HG02973 (cell line): Measurements from ENCODE around the gene EME1.
"Not testable (repeated sequence)": the region's sequence is repeated elsewhere in the genome, so short reads cannot be mapped to it uniquely, and the experiment has no call there.

Source experiments
- ATAC-seq: cut with Tn5 transposase; IDR thresholded peaks from one replicate; pipeline ENCODE4 v1.9.1; 2021; ENCODE audit warnings: moderate library complexity; ENCODE audit not compliant: unreplicated experiment

EME1 gene

DNA sequence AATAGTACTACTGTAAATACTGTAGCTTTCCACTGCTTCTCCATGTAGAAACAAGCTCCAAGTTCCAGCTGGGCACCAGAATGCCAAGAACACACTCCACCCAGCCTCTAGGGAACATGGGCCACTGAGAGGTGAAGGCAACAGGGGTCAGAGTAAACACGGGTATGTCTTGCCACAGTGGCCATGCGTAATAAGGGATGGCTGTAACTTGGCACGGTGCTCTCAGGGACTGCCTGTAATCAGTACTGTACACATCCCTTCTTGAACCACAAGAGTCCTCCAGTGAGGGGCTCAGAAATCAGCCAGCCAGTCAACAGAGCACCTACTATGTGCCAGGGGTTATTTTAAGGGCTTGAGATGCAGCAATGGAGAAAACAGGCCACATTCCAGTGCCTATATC lies 13.5 kb downstream of the EME1 start:
- no peak for ATAC-seq

DNA sequence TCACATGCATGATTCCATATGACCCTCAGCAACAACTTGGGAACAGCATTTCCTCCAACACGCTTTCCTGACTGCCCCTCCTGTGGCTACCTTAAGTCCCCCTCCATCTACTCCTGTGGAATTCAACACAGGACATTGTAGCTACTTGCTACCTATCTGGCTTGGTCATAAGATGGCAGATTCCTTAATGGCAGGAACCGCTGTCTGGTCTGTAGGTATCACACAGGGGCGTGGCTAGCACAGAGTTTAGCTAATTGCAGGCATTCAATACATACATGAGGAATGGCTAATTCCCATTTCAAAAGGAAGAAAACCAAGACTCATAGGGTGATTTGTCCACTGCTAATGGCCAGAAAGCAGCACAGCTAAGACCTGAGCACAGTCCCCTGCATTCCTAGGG lies 15.7 kb downstream of the EME1 start:
- ATAC-seq = no peak

DNA sequence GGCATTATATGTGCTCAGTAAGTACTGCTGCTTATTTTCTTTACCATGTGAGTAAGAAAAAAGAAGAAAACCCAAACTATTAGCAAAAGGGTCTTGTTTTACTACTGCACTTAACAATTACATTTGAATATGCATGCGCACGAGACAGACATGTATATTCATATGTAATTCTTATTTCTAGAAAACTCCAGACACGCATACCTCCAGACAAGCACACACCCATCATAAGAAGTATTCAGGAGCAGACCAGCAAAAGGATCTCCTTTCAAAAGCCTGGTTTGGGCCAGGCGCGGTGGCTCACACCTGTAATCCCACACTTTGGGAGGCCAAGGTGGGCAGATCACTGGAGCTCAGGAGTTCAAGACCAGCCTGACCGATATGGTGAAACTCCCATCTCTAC lies 16.5 kb downstream of the EME1 start:
- no peak for ATAC-seq

DNA sequence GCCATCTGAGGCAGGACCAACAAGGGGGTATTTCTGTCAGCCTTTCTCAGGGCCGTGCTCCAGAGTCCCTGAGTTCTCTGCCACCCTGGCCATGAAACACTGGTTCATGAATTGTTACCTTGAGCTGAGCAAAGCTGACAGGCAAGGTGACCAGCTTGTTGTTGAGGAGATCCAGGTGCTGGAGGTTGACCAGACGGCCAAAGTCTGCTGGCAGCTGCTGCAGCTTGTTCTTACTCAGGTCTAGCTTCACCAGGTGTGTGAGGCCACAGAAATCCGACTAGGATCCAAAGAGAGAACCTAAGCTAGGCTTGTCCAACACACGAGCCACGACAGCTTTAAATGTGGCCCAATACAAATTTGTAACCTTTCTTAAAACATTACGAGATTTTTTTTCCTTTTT lies 19.6 kb downstream of the EME1 start:
- no peak for ATAC-seq

DNA sequence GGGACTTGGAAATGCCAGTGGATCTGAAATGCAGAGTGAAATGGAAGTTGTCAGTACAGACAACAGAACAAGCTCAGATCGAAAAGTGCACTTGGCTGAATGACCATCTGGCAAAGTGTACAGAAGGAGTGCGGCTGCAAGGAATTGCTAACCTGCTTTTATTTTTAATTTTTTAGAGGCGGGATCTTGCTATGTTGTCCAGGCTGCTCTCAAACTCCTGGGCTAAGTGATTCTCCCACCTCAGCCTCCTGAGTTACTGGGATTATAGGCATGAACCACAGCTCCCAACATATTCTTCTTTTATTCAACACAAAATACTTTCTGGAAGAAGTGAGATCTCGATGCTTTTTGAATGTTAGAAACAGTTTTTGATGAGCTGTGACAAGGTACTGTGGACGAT lies 20.7 kb downstream of the EME1 start:
- ATAC-seq = no peak

DNA sequence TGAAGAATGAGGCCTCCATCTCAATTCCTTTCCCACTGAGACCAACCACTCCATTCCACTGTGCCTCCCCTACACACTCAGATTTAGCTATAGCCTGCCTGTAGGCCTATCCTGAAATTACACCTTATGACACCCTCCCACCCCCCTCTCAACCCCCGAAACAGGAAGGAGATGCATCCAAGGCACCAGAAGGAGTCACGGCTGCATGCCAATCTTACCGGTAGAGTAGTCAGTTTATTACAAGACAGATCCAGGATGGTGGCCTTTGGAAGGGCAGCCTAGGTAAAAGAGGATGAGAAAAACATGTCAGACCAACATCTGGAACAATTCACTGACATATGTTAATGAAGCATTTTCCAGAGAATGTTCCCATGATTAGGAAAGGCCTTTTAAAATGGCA lies 21.7 kb downstream of the EME1 start:
- ATAC-seq = no peak

DNA sequence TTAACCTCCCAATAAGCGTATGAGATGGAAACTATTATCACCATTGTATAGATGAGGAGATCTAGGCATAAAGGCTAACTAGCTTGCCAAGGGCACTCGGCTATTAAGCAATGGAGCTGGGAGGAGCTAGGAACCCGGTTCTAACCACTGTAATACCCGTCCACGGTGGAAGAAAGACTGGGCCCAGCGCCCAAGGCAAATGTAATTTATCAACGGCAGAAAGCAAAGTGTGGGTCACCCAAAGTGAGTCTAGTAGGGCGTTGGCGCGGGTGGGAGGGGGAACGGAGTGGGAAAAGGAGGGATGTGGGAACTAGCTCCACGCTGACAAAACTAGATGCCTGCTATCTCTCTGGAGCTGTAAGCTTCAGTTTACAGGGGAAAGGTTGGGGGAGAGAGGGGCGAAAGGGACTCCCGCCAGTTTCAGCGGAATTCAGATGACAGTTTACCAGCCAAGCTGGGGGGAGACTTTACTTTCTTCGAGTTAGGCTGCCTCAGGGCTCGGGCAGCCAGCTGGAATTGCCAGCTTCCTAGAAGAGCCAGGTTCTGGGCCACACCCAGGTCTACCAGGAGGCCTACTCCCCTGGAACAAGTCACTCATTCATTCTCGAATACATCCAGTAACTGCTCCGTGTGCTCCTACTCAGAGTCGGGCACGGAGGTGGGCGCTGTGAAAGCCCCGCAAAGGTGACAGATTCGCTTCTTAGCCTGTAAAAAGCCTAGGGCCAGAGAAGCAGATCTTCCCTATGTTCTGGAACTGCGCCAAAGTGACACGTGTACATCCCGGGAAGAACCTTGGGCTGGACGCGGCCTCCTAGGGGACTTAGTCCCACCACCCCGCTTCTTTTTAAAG lies 23.5 kb downstream of the EME1 start:
- no peak for ATAC-seq

DNA sequence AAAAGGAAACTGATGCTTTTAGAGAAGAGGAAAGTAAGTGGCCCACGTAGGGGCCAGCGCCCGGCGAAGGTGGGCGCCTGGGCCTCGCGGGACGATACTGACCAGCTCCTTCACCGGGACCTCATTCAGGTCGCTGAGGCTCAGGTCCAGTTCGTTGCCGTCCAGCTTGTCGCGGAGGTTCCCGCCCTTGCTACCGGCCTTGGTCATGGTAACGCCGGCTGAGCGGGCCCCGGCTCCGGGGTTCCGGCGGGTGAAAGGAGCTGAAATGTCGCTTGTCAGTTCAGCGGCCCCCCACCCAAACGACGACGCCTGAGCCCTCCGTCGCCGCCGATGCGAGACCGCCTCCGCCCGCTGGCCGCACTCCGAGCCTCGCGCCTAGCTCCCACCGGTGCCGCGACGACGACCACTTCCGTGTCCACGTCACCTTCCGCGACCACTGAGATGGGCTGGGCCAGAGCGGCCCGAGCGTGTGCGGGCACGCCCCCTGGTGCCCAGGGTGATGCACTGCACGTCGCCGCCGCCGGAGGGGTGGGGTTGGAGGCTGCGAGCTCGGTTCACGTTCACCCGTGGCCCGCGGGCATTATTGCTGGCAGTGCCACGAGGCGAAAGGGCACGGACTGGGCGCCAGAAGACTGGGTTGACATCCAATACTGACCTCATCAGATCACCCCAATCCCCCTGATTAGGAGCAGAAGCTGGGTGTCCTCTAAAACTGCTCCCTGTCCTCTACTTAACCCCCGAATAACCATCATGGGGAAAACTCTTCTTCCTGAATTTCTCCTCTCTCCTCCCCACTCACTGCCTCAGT lies 24.3 kb downstream of the EME1 start, which contains the start of gene LRRC59:
TSS of gene LRRC59 (minus strand) at position 413 of the 808 bp plus-strand sequence. CDS start at position 207, 206 bp downstream.
- peak; percentile 93 for ATAC-seq

DNA sequence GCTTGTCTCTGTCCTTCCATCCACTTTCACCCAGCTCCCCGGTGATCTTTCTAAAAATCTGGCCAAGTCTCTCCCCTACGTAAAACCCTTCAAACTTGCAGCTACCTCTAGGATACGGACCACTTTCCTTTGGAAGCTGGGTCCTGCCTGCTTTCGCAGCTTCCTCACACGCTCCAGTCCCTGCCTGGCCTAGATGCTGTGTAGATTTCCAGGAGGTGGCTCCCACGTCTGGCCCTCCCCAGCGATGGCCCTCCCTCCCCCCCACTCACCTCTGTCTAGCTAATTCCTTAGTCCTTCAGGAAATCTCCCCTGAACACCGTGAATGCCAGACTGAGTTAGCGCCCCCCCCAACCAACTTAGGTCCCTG lies 24.9 kb downstream of the EME1 start:
- ATAC-seq = no peak

DNA sequence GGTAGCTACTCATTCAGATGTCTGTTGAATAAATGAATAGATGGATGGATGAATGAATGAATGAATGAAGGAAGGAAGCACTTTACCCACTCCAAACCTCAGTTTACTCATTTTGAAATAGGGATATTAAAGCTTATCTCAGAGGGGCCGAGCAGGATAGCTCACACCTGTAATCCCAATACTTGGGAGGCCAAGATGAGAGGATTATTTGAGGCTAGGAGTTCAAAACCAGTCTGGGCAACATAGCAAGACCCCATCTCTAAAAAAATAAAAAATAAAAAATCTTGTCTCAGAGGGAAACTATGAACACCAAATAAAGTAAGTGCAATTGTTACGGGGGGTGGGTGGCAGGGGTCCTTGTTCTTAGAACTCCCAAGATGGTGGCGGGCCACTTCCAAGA lies 25.6 kb downstream of the EME1 start:
- ATAC-seq = not testable (repeated sequence)

DNA sequence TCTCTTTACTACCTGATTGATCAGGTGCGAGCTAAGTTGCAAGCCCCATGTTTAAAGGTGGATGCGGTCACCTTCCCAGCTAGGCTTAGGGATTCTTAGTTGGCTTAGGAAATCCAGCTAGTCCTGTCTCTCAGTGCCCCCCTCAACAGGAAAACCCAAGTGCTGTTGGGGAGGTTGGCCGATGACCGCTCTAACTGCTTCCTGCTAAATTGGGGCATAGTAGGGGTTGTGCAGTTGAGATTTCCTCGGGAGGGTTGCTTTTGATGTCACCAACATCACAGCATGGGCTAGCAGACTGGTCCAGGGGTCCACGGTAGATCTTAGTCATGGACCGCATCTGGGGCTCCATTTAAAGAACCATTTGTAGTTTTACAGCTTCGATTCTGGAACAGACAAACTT lies 26.6 kb downstream of the EME1 start:
- ATAC-seq = not testable (repeated sequence)

DNA sequence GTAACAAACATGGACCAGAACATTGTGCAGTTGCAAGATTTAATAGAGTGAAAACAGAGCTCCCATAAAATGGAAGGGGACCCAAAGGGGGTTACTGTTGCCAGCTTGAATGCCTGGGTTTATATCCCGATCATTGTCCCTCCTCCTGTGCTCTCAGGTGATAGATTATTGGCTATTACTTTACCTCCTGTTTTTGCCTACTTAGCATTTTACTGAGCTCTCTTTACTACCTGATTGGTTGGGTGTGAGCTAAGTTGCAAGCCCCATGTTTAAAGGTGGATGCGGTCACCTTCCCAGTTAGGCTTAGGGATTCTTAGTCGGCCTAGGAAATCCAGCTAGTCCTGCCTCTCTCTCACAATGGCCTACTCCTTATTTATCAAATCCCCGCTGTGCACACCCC lies 32.3 kb downstream of the EME1 start:
- not testable (repeated sequence) for ATAC-seq

DNA sequence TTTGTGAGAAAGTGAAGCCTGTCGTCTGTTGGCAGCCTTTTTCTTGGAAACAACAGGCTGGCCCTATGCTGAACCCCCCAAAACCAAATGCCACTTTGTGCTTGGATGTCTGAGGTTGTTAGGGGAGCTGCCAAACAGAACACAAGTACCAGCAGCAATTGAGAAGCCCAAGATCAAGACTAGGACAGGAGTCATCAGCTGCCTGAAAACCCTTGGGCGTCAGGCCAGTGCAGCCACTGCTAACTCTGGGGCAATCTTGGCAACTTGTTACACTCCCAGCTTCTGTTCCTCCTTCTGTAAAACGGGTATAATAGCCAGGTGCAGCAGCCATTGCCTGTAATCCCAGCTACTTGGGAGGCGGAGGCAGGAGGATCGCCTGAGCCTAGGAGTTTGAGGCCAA lies 33.5 kb downstream of the EME1 start:
- no peak for ATAC-seq

DNA sequence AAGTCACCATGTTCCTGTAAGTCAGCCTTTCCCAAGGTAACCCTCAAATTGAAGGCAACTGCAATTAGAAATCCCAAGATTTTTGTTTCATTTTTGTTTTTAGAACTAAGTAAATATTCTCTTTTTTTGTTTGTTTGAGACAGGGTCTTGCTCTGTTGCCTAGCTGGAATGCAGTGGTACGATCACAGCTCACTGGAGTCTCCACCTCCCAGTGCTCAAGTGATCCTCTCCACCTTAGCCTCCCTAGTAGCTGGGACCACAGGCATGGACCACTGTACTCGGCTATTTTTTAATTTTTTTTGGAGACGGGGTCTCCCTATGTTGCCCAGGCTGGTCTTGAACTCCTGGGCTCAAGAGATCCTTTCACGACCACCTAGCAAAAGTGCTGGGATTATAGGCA lies 34.9 kb downstream of the EME1 start:
- no peak for ATAC-seq

DNA sequence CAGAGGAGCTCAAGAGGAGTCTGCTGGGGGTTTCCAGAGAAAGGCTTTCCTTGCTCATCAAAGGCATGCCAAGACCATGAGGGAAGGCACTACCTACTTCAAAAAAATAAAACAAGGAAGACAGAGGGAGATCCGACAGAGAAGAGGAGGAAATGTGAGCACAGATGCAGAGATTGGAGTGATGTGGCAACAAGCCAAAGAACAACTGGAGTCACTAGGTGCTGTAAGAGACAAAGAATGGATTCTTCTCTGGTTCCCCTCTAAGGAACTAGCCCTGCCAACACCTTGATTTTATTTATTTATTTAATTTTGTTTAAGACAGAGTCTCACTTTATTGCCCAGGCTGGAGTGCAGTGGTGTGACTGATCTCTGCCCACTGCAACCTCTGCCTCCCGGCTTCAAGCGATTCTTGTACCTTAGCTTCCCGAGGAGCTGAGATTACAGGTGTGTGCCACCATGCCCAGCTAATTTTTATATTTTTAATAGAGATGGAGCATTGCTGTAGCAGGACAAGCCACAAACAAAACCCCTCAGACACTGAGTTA lies 39.2 kb downstream of the EME1 start:
- no peak for ATAC-seq

DNA sequence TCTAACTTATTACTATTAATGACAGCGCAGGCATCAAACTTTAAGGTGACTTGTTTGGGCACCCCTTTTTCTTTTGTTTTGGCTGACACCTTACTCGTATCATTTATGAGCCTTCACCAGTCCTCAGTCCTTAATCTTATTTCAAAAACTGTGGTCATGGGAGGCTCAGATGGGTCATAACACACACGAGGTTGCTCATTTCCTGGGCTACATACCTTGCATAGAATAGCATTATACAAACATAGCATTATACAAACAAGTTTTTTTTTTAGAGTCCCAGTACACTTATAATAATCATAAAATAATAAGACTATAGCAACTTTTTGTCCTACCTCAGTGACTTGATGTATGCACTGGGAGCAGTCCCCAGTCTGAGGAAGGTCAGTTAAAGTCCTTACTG lies 41.8 kb downstream of the EME1 start:
- ATAC-seq = no peak

DNA sequence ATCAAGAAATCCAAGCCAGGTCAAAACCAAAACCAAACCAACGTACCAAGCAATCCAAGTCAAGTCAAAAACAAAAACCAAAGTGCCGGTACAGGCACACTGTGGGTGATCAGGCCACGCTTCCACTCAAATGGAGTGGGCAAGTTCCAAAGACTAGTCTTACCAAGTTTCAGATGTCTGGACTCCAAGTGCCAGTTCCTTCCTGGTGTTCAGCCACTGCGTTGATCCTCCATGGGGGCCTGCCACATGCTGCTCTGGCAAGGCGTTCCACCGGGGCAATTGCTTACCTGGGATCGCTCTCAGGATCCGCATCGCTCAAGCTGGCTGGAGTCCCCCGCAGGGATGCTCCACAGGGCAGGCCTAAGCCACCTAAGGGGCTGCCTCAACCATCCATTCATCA lies 46.5 kb downstream of the EME1 start:
- ATAC-seq = not testable (repeated sequence)

DNA sequence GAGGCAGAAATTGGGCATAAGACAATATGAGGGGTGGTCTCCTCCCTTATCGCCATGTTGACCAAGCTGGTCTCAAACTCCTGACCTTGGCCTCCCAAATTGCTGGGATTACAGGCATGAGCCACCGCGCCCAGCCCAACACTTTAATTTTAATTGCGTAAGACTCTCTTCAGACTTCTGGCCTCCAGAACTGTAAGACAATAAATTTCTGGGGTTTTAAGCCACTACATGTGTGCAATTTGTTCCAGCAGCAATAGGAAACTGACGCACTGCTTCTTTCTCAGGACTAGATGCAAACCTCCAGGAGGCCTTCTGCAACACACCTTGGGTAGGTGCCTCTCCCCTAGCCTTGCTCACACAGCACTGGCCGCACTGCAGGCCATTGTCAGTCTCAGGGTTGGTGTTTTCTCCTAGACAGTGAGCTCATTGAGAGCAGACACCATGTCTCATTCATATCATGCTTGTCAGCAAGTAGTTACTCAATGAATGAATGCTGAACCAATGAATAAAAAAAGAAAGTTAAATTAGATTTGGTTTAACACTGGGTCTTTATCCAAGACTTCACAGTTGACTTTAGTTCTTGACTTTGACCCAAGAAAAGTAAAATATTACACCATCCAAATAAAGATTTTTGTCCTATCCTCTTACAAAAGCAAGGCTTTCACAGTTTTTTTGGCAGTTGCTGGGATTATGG lies 47.5 kb downstream of the EME1 start:
- ATAC-seq = no peak

DNA sequence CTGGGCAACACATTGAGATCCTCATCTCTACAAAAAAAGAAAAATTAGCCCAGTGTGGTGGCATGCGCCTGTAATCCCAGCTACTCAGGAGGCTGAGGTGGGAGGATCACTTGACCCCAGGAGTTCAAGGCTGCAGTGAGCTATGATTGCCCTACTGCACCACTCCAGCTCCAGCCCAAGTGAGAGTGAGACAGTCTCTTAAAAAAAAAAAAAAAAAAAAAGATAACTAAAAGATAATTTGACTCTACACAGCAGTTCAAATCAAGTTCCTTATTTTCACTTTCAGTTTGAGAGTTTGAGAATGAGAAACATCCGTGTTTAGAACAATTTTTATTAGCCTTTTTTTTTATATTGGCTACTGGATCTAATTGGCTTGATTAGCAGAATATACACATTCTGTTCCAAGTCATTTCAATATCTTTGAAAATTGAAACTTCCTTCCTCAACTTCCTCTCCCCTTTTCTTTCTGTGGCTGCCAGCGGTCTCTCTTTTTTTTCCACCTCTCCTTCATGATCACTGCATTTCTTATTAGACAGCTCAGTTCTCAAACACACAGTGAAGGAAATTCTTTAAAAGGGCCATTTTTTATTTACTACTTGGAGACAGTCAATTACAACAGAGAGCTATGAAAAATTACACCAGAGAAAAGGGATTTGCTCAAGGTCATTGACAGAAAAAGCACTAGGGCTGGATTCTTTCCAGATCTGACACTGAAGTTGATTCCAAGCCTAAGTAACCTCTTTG lies 48.5 kb downstream of the EME1 start:
- no peak for ATAC-seq

DNA sequence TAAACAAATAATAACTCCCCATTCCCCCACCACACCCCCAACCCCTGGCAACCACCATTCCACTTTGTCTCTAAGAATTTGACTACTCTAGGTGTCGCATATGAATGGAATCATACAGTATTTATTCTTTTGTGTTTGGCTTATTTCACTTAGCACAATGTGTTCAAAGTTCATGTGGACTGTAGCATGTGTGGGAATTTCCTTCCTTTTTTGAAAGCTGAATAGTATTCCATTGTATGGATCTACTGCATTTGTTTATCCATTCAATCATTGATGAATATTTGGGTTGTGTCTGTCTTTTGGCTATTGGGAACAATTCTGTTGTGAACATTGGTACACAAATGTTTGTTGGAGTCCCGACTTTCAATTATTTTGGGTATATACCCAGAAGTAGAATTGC lies 49.7 kb downstream of the EME1 start:
- no peak for ATAC-seq
